IMR-90 (cell line): Measurements from ENCODE around the gene ATP6V1E1. TPM values are rescaled to one million over a fixed set of nuclear protein-coding genes. Genes with fewer than 3 reads are reported as not detected.
A peak's percentile ranks its signal among the peaks of the same experiment; 100 is the strongest.

Source experiments
- ATAC-seq: fragments of 200-7000 bp; cut with Tn5 transposase; 2 replicates; pipeline ENCODE4 v1.9.1; 2020; ENCODE audit warnings: low read depth, mild to moderate bottlenecking, moderate library complexity
- BruUV-seq: library from RNA; stranded (reverse); fragments of 400-500 nt; replicated peaks from 2 replicates; lab custom pipeline; 2021; lab: Mats Ljungman, UMichigan
- CTCF ChIA-PET: fragments of 300-600 bp; formaldehyde crosslinking; extraction: SDS; loops from one replicate; lab custom pipeline; 2021; ENCODE audit warnings: antibody characterized with exemption; lab: Yijun Ruan, JAX
- POLR2A ChIA-PET: fragments of 300-600 bp; sonication (Branson Sonifier 250); formaldehyde crosslinking; loops from one replicate; lab custom pipeline; 2022; ENCODE audit warnings: antibody characterized with exemption; ENCODE audit not compliant: unreplicated experiment; lab: Charles Lee
- DNase-seq: peaks from one replicate; pipeline ENCODE4 v3.0.0; 2013
- H2AFZ ChIP-seq: replicated peaks from 2 replicates; pipeline ENCODE3; 2013; ENCODE audit warnings: low read length, mild to moderate bottlenecking; ENCODE audit not compliant: poor library complexity
- H2AK5ac ChIP-seq: 2 replicates; pipeline ENCODE4 v1.6.1; 2013; ENCODE audit warnings: low read depth, low read length, inconsistent platforms
- H2AK9ac ChIP-seq: replicated peaks from 2 replicates; pipeline ENCODE3; 2013; ENCODE audit warnings: mild to moderate bottlenecking, low read depth, low read length, moderate library complexity; ENCODE audit not compliant: poor library complexity
- H2BK120ac ChIP-seq: 2 replicates; pipeline ENCODE4 v1.6.1; 2013; ENCODE audit warnings: low read depth, low read length, inconsistent platforms
- H2BK15ac ChIP-seq: 3 replicates; pipeline ENCODE4 v1.6.1; 2013; ENCODE audit warnings: low read depth, low read length, inconsistent platforms
- H2BK20ac ChIP-seq: 2 replicates; pipeline ENCODE4 v1.6.1; 2013; ENCODE audit warnings: low read depth, mild to moderate bottlenecking, inconsistent platforms, low read length, moderate library complexity
- H2BK5ac ChIP-seq: 2 replicates; pipeline ENCODE4 v1.6.1; 2013; ENCODE audit warnings: mild to moderate bottlenecking, low read depth, low read length, inconsistent platforms; ENCODE audit not compliant: poor library complexity, severe bottlenecking
- H3K14ac ChIP-seq: replicated peaks from 2 replicates; pipeline ENCODE4 v1.6.1; 2013; ENCODE audit warnings: low read depth, low read length, inconsistent platforms
- H3K18ac ChIP-seq: 2 replicates; pipeline ENCODE4 v1.6.1; 2013; ENCODE audit warnings: low read depth, low read length, control low read depth
- H3K23ac ChIP-seq: 2 replicates; pipeline ENCODE4 v1.6.1; 2013; ENCODE audit warnings: low read depth, low read length, inconsistent platforms
- H3K27ac ChIP-seq: 2 replicates; pipeline ENCODE4 v1.5.1; 2013; ENCODE audit warnings: mild to moderate bottlenecking, control low read depth, low read length; ENCODE audit not compliant: insufficient read depth
- H3K27me3 ChIP-seq: 2 replicates; pipeline ENCODE4 v1.6.1; 2013; ENCODE audit warnings: low read length; ENCODE audit not compliant: control insufficient read depth, insufficient read depth
- H3K36me3 ChIP-seq: 2 replicates; pipeline ENCODE4 v1.6.1; 2013; ENCODE audit warnings: low read length, mixed read lengths; ENCODE audit not compliant: control insufficient read depth, insufficient read depth
- H3K4ac ChIP-seq: 2 replicates; pipeline ENCODE4 v1.6.1; 2013; ENCODE audit warnings: low read depth, low read length, inconsistent platforms
- H3K4me1 ChIP-seq: 2 replicates; pipeline ENCODE4 v1.6.1; 2013; ENCODE audit warnings: low read length, mixed read lengths; ENCODE audit not compliant: control insufficient read depth, insufficient read depth
- H3K4me2 ChIP-seq: 2 replicates; pipeline ENCODE4 v1.6.1; 2013; ENCODE audit warnings: low read depth, mild to moderate bottlenecking, control low read depth, low read length, moderate library complexity
- H3K4me3 ChIP-seq: 2 replicates; pipeline ENCODE4 v1.5.1; 2013; ENCODE audit warnings: low read depth, mild to moderate bottlenecking, control low read depth, low read length, moderate library complexity; ENCODE audit not compliant: insufficient read depth
- H3K56ac ChIP-seq: 2 replicates; pipeline ENCODE4 v1.6.1; 2013; ENCODE audit warnings: low read length, inconsistent platforms; ENCODE audit not compliant: insufficient read depth; ENCODE audit errors: extremely low read depth
- H3K79me1 ChIP-seq, 2 experiments: 2 replicates each; pipeline ENCODE4 v1.6.1; 2013; ENCODE audit warnings: low read length in 2 of 2, inconsistent platforms in 1 of 2, low read depth in 1 of 2
- H3K9ac ChIP-seq: 2 replicates; pipeline ENCODE4 v1.6.1; 2013; ENCODE audit warnings: low read depth, low read length, control low read depth
- H3K9me1 ChIP-seq: 2 replicates; pipeline ENCODE4 v1.6.1; 2013; ENCODE audit warnings: low read length, inconsistent platforms; ENCODE audit not compliant: insufficient read depth
- H3K9me3 ChIP-seq: 2 replicates; pipeline ENCODE4 v1.6.1; 2013; ENCODE audit warnings: low read length; ENCODE audit not compliant: control insufficient read depth, insufficient read depth
- H4K20me1 ChIP-seq: 2 replicates; pipeline ENCODE4 v1.6.1; 2013; ENCODE audit warnings: low read length, inconsistent platforms; ENCODE audit not compliant: insufficient read depth
- H4K5ac ChIP-seq: 2 replicates; pipeline ENCODE4 v1.6.1; 2013; ENCODE audit warnings: mild to moderate bottlenecking, low read depth, low read length, control low read depth
- H4K8ac ChIP-seq, 2 experiments: 2 replicates each; pipeline ENCODE4 v1.6.1; 2013; ENCODE audit warnings: low read depth in 2 of 2, low read length in 2 of 2, control low read depth in 1 of 2, inconsistent platforms in 1 of 2
- H4K91ac ChIP-seq: 2 replicates; pipeline ENCODE4 v1.6.1; 2013; ENCODE audit warnings: low read depth, low read length, inconsistent platforms; ENCODE audit not compliant: insufficient read depth
- CHD1 ChIP-seq: IDR thresholded peaks from 2 replicates; pipeline ENCODE4 v1.6.1; 2012; ENCODE audit warnings: low read depth, low read length, improper control_type of control experiment
- RAD21 ChIP-seq: IDR thresholded peaks from 2 replicates; pipeline ENCODE4 v1.6.1; 2012; ENCODE audit warnings: low read length, improper control_type of control experiment
- WGBS, 2 experiments: methylation state at CpG; one replicate each; pipeline versions ENCODE4 v1.1.5 to v1.1.7; 2013; ENCODE audit warnings: missing lambda C conversion rate in 2 of 2; ENCODE audit not compliant: insufficient read length in 1 of 2; ENCODE audit errors: extremely low coverage in 2 of 2; 5-methylcytosine and 5-hydroxymethylcytosine counted together
- dilution Hi-C: fragments of 300-500 bp; cut with HindIII; formaldehyde crosslinking; loops from one replicate; pipeline ENCODE4 v1.14.3; 2018; ENCODE audit warnings: low sequenced_read_pairs; ENCODE audit not compliant: unreplicated experiment
- in situ Hi-C: fragments of 300-500 bp; cut with MboI; formaldehyde crosslinking; loops from 3 replicates; pipeline ENCODE4 v1.14.3; 2019; ENCODE audit warnings: low sequenced_read_pairs, inconsistent platforms, mixed read lengths
- intact Hi-C: fragments of 100-400 bp; cut with micrococcal nuclease; formaldehyde crosslinking; loops from 2 replicates; pipeline ENCODE4 v1.10.0; 2022
- polyA plus RNA-seq, 3 experiments: library from polyadenylated mRNA; depleted of rRNA; stranded (reverse); fragments of >200 nt; gene quantifications; 2 replicates each; pipeline ENCODE4 v1.2.3, GENCODE V29; 2012; ENCODE audit warnings: low replicate concordance in 1 of 3
- total RNA-seq: library from RNA; depleted of rRNA; stranded (reverse); fragments of >200 nt; gene quantifications from 2 replicates; pipeline ENCODE4 v1.2.3, GENCODE V29; 2012

The ATP6V1E1 gene
- total and polyA plus RNA-seq, 2 of the 4 experiments (the other 2 are of a cell fraction): 144 to 148 TPM

- no peaks in the 10 kb centered on the region for H4K20me1 ChIP-seq
- no peaks in the 10 kb centered on the region for H3K27me3 ChIP-seq
- no peaks in the 10 kb centered on the region for H3K9me3 ChIP-seq
- DNase-seq (no peak), ATAC-seq (no peak)
- no peaks in the 10 kb centered on the region; the same call in 1 of the 2 replicates for H3K9me1 ChIP-seq
- H4K8ac ChIP-seq: peak overlapping the region; percentile 20 to 48; a peak in 2 of 4 replicates
- H2AK9ac ChIP-seq: no peak overlapping the region
- peak overlapping the region; percentile 39; the same call in 1 of the 2 replicates for H3K9ac ChIP-seq
- no peak overlapping the region for H3K4me3 ChIP-seq
- H3K18ac ChIP-seq: peak overlapping the region; percentile 69
- no peak overlapping the region for H3K56ac ChIP-seq
- peaks cover 2% of the 10 kb centered on the region for H3K4me1 ChIP-seq
- peak overlapping the region; percentile 87; the same call in 1 of the 2 replicates for H3K27ac ChIP-seq
- H4K5ac ChIP-seq: peak overlapping the region; percentile 79
- peak overlapping the region; percentile 33; the same call in 1 of the 2 replicates for H2AK5ac ChIP-seq
- H3K36me3 ChIP-seq: no peaks in the 10 kb centered on the region
- ChIA-PET CTCF (no interaction called here), POLR2A (no interaction called here)
- peak overlapping the region; percentile 48 for H2BK120ac ChIP-seq
- H2BK5ac ChIP-seq: peak overlapping the region; percentile 95
- no TSS peak for BruUV-seq
- H2BK20ac ChIP-seq: peak overlapping the region; percentile 40
- peak overlapping the region; percentile 61 for H3K4ac ChIP-seq
- peak overlapping the region; percentile 40; the same call in 1 of the 2 replicates for H4K91ac ChIP-seq
- H2AFZ ChIP-seq: no peak overlapping the region
- dilution Hi-C loops: no loop called here
- H3K79me1 ChIP-seq: peaks cover 3 to 31% of the 10 kb centered on the region in 2 experiments; a peak in 3 of 4 replicates
- no peak overlapping the region for H3K4me2 ChIP-seq
- peak overlapping the region; percentile 63; the same call in 1 of the 2 replicates for H3K23ac ChIP-seq
- H3K14ac ChIP-seq: no peak overlapping the region
- in situ Hi-C loops: no loop called here
- H2BK15ac ChIP-seq: peak overlapping the region; percentile 22; the same call in 2 of the 3 replicates
- TF ChIP-seq RAD21 (no peak), CHD1 (no peak)
- WGBS, 2 experiments: no CpG with 5 or more reads among the region's 3 CpGs
- intact Hi-C loops: no loop called here
Observed at GRCh38 chr22:17633998-17634323, 5.4 kb upstream of the ATP6V1E1 start.
